Stomach smooth muscle (tissue), 2 donors: Measurements from ENCODE around the gene LITAFD.
A peak's percentile ranks its signal among the peaks of the same experiment; 100 is the strongest.
"Not testable (repeated sequence)": the region's sequence is repeated elsewhere in the genome, so short reads cannot be mapped to it uniquely, and the experiment has no call there.

Experiments
- H3K27ac ChIP-seq: one replicate; pipeline ENCODE4 v1.7.0; 2013; ENCODE audit warnings: mild to moderate bottlenecking, low read length, inconsistent platforms
- H3K27me3 ChIP-seq, 2 donors: one replicate each; pipeline ENCODE4 v1.7.0; 2013; ENCODE audit warnings: low read length in 2 of 2; ENCODE audit not compliant: insufficient read depth in 2 of 2, control insufficient read depth in 1 of 2
- H3K36me3 ChIP-seq, 2 donors: one replicate each; pipeline ENCODE4 v1.7.0; 2013; ENCODE audit warnings: low read length in 2 of 2; ENCODE audit not compliant: control insufficient read depth in 2 of 2, insufficient read depth in 2 of 2
- H3K4me1 ChIP-seq: one replicate; pipeline ENCODE4 v1.7.0; 2013; ENCODE audit warnings: low read length; ENCODE audit not compliant: control insufficient read depth, insufficient read depth
- H3K4me3 ChIP-seq, 2 donors: one replicate each; pipeline ENCODE4 v1.7.0; 2013; ENCODE audit warnings: low read length in 2 of 2
- H3K9ac ChIP-seq, 2 donors: one replicate each; pipeline ENCODE4 v1.7.0; 2013; ENCODE audit warnings: low read length in 2 of 2, mild to moderate bottlenecking in 1 of 2
- H3K9me3 ChIP-seq, 2 donors: one replicate each; pipeline ENCODE4 v1.7.0; 2013; ENCODE audit warnings: low read length in 2 of 2; ENCODE audit not compliant: control insufficient read depth in 2 of 2
- donor health status: healthy.
- donor health status: Pancreatic carcinoma.

Gene LITAFD

GRCh38 chr16:8866884-8867215 is 15.3 kb upstream of the LITAFD start:
- no peaks in the 10 kb centered on the region for H3K9me3 ChIP-seq
- H3K27ac ChIP-seq, result peak overlapping the region; percentile 6
- H3K27me3 ChIP-seq, result peaks cover 2 to 11% of the 10 kb centered on the region in 2 donors
- H3K4me1 ChIP-seq, result peaks cover 46% of the 10 kb centered on the region
- H3K4me3 ChIP-seq, result peak overlapping the region; percentile 63 to 81
- peak overlapping the region in 1 of 2 donors; percentile 28 for H3K9ac ChIP-seq
- no peaks in the 10 kb centered on the region for H3K36me3 ChIP-seq

- H3K4me3 ChIP-seq, result peak overlapping the region; percentile 63 to 81
- peaks cover 43% of the 10 kb centered on the region for H3K4me1 ChIP-seq
- peak overlapping the region; percentile 39 to 69 for H3K9ac ChIP-seq
These were observed 14.8 kb upstream of the LITAFD start for GRCh38 chr16:8867216-8867931.

GRCh38 chr16:8867932-8868415 is 14.2 kb upstream of the LITAFD start:
- H3K4me1 ChIP-seq, result peaks cover 43% of the 10 kb centered on the region
- H3K27ac ChIP-seq, result peak overlapping the region; percentile 24
- H3K27me3 ChIP-seq, result peaks cover 2 to 11% of the 10 kb centered on the region in 2 donors
- H3K9ac ChIP-seq, result peak overlapping the region; percentile 39 to 69
- no peaks in the 10 kb centered on the region for H3K9me3 ChIP-seq
- H3K4me3 ChIP-seq, result peak overlapping the region; percentile 63 to 81
- no peaks in the 10 kb centered on the region for H3K36me3 ChIP-seq

More at GRCh38 chr16:8867216-8867931, 14.8 kb upstream of the LITAFD start:
- Histone ChIP-seq H3K9me3 (no peaks in the 10 kb centered on the region), H3K36me3 (no peaks in the 10 kb centered on the region), H3K27ac (peak overlapping the region; percentile 24), H3K27me3 (peaks cover 2 to 11% of the 10 kb centered on the region in 2 donors)

- Histone ChIP-seq H3K27me3 (peaks cover 2 to 11% of the 10 kb centered on the region in 2 donors), H3K27ac (peak within 1 kb of the TSS; percentile 24), H3K9ac (peak within 1 kb of the TSS; percentile 39 to 69), H3K4me1 (peaks cover 40% of the 10 kb centered on the region), H3K4me3 (peak within 1 kb of the TSS; percentile 63 to 81), H3K36me3 (no peaks in the 10 kb centered on the region), H3K9me3 (no peaks in the 10 kb centered on the region)
These were observed 13.5 kb upstream of the LITAFD start, which contains the start of gene CARHSP1 for GRCh38 chr16:8868416-8869211. TSS of gene CARHSP1 (minus strand) at chr16:8869006. CDS start at chr16:8859328, 9,678 bp downstream.

GRCh38 chr16:8869212-8869987 is 12.8 kb upstream of the LITAFD start:
- Histone ChIP-seq H3K9ac (no peak overlapping the region), H3K9me3 (no peaks in the 10 kb centered on the region), H3K4me1 (peaks cover 33% of the 10 kb centered on the region), H3K27ac (no peak overlapping the region), H3K4me3 (peak overlapping the region; percentile 58 to 59), H3K27me3 (peaks cover 2 to 11% of the 10 kb centered on the region in 2 donors), H3K36me3 (no peaks in the 10 kb centered on the region)

GRCh38 chr16:8869988-8870241 is 12.2 kb upstream of the LITAFD start:
- peaks cover 2 to 11% of the 10 kb centered on the region in 2 donors for H3K27me3 ChIP-seq
- not testable (repeated sequence) for H3K27ac ChIP-seq, H3K9ac ChIP-seq, H3K9me3 ChIP-seq, H3K4me3 ChIP-seq, H3K36me3 ChIP-seq
- peaks cover 27% of the 10 kb centered on the region for H3K4me1 ChIP-seq

GRCh38 chr16:8872071-8872470 is 10.1 kb upstream of the LITAFD start:
- no peak overlapping the region for H3K27ac ChIP-seq
- H3K9me3 ChIP-seq, result no peaks in the 10 kb centered on the region
- H3K36me3 ChIP-seq, result no peaks in the 10 kb centered on the region
- peaks cover 0 to 2% of the 10 kb centered on the region in 2 donors for H3K27me3 ChIP-seq
- H3K4me1 ChIP-seq, result peaks cover 12% of the 10 kb centered on the region
- H3K9ac ChIP-seq, result no peak overlapping the region
- no peak overlapping the region for H3K4me3 ChIP-seq

- Histone ChIP-seq H3K9me3 (no peaks in the 10 kb centered on the region), H3K4me3 (no peak overlapping the region), H3K27me3 (no peaks in the 10 kb centered on the region), H3K27ac (no peak overlapping the region), H3K36me3 (no peaks in the 10 kb centered on the region), H3K9ac (no peak overlapping the region), H3K4me1 (peaks cover under 1% of the 10 kb centered on the region)
These were observed 8.9 kb upstream of the LITAFD start for GRCh38 chr16:8872967-8873865.

GRCh38 chr16:8873866-8874195 is 8.3 kb upstream of the LITAFD start:
- H3K36me3 ChIP-seq, H3K4me1 ChIP-seq, H3K9me3 ChIP-seq, H3K27ac ChIP-seq, H3K4me3 ChIP-seq, H3K9ac ChIP-seq, H3K27me3 ChIP-seq: not testable (repeated sequence)

GRCh38 chr16:8874388-8874787 is 7.8 kb upstream of the LITAFD start:
- H3K4me1 ChIP-seq, result no peaks in the 10 kb centered on the region

More at GRCh38 chr16:8874388-8874787, 7.8 kb upstream of the LITAFD start:
- Histone ChIP-seq H3K36me3 (no peaks in the 10 kb centered on the region), H3K27me3 (no peaks in the 10 kb centered on the region), H3K9ac (no peak overlapping the region), H3K27ac (no peak overlapping the region), H3K4me3 (no peak overlapping the region), H3K9me3 (no peaks in the 10 kb centered on the region)
